Activated T-cell treated with anti-CD3 and anti-CD28 coated beads for 24 hours (primary cell): ENCODE data around the gene ERCC4.
"Not testable (repeated sequence)": the region's sequence is repeated elsewhere in the genome, so short reads cannot be mapped to it uniquely, and the experiment has no call there.

ENCODE experiments used
- DNase-seq: peaks from one replicate; pipeline ENCODE4 v3.0.0-alpha.2; 2020; ENCODE audit warnings: low read depth

The ERCC4 gene

DNA sequence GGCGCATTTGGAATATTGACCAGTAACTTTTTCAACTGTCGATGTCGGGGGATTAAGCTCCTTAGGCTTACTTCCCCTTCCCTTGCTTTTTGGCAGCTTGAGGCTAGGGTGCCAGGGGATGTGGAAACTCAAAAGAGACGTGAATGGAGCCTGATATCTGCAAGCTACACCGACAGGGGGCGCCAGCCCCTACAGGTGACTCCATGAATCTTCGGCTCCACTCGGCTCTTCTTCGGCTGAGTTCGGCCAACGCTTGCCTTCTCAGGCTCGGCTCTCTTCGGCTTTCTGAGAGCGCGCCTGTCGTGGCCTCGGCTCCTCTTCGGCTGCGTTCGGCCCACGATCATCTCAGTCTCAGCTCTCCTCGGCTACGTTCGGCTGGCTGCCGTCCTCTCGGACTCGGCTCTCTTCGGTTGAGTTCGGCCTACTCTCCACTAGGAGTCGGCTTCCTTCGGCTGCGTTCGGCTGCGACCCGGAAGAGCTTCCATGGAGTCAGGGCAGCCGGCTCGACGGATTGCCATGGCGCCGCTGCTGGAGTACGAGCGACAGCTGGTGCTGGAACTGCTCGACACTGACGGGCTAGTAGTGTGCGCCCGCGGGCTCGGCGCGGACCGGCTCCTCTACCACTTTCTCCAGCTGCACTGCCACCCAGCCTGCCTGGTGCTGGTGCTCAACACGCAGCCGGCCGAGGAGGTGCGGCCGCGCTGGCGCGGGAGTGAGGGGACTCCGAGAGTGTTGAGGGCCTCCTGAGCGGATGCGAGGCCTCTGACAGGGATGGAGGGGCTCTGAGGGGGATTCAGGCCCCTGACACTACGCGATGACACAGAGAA lies at the start of gene ERCC4:
Gene ERCC4, plus strand, starts transcription at position 472 of the 827 bp plus-strand sequence. Its CDS starts 12 bp downstream, at position 484.
- peak; percentile 99 for DNase-seq

DNA sequence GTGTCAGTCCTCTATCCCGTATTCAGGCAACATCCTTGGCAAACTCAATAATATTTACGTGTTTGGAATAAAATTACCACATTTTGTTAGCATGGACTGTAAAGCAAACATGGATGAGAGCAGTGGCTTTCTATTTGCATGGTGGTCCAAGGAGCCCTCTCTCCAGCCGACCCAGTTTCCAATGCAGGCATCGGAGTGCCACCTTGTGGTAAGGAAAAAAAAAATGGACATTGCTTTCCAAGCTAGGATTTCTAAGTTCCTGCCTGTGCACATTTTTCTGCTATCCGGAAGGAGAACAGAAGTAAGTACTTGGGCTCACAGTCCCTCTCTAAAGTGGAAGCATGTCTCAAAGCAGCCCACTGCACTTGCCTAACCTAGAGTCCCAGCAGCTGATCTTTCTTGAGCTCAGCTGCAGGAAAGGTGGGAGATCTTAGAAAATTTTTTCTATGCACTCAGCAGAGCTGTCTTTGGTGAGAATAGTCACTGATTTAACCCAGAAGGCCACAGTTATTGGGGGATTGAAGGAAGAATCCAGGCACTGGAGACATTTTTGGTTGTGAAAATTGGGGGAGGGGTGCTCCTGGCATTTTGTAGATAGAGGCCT lies 46.0 kb upstream of the ERCC4 start:
- DNase-seq = no peak

- DNase-seq = no peak
Measured at GRCh38 chr16:13875614-13876284, 44.2 kb upstream of the ERCC4 start.

- no peak for DNase-seq
Measured at GRCh38 chr16:13883276-13883675, 36.7 kb upstream of the ERCC4 start.

GRCh38 chr16:13883881-13884280 lies 36.1 kb upstream of the ERCC4 start:
- DNase-seq = no peak

- no peak for DNase-seq
Measured at GRCh38 chr16:13885700-13886099, 34.3 kb upstream of the ERCC4 start.

DNA sequence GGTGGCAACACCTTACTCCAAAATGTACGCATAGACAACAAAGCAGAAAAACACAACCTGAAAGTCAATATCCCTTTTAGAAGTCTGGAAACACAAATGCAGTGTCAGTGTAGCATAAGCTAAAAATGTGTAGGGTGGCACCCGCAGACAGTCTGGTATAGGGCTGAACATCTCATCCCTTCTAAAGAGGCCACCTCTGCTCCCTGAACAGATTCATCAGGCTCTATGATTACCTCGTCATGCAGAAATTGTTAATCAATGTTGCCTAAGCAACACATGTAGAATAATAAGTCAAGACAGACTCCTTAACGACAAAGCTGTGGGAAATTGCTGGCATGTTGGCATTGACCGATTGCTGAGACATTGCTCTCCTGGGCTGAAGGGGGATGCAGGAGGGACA lies 33.3 kb upstream of the ERCC4 start:
- no peak for DNase-seq

- not testable (repeated sequence) for DNase-seq
Measured at GRCh38 chr16:13889323-13889722, 30.6 kb upstream of the ERCC4 start.

GRCh38 chr16:13892301-13892700 lies 27.7 kb upstream of the ERCC4 start:
- no peak for DNase-seq

DNA sequence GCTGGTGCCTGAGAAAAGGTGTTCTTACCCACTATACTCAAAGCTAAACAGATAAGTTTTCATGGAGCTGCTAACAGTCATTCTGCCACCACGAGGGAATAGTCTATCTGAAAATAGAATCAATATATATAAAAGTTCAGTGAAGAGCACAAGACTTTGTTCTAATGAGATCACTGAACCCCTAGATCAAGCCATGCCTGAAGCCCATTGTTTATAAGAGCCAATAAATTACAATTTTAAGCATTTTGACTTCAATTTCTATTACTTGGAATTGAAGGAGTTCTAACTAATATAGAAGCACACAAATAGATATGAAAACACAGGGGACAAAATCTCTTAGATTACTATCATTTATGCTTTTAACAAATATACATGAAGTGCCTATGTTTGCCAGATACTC lies 24.4 kb upstream of the ERCC4 start:
- DNase-seq = no peak

GRCh38 chr16:13896543-13897182 lies 23.3 kb upstream of the ERCC4 start:
- no peak for DNase-seq

GRCh38 chr16:13897806-13898205 lies 22.1 kb upstream of the ERCC4 start:
- DNase-seq = no peak

DNA sequence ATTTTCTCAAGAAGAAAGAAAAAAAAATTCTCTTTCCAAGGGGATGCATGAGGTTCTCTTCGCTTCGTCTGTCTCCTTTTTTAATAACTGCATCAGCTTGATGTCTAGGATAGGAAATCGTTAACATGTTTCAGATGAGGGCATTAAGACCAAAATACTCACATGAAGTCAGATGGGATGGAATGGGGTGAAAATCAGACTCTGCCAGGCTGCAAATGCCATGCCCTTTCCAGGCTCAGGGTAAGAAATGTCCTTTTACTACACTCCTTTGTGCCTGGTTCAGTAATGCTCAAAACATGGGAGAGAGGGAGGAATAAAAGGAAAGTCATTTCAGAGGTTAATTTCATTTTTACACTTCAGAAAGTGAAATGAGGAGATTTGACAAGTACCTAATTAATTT lies 21.7 kb upstream of the ERCC4 start:
- no peak for DNase-seq

DNA sequence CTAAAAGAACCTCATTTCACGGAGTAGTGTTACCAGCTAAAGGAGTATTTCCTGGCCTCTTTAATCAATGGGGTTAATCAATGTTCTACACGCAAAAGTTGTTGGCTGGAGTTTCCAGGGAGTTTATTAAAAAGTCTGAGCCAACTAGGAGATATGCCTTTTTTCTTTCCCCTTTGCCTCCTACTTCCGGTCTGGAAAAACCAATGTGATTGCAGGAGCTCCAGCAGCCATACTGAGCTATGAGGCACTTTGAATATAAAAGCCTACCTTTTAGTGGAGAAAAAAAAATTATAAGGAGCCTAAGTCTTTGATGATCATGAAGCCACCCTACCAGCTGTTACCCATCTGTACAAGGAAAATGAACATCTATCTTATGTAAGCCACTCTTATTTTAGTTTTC lies 17.9 kb upstream of the ERCC4 start:
- no peak for DNase-seq

DNA sequence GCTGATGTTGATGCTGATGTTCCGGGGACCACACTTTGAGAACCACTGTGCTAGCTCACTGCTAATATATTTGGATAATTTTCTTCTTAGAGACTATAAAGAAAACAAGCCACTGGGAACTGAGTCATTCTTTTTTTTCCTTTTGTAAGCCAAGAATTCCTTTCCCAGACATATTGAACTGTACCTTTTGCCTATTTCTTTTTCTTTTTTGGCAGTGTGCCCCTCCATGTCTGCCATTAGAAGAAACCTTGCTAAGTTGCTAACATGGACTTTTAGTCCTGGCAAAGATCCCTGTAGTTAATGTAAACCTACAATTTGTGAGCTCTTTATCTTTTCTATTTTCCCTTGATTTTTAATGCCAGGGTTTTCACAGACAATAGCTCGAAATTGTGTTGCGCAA lies 17.3 kb upstream of the ERCC4 start:
- no peak for DNase-seq

DNA sequence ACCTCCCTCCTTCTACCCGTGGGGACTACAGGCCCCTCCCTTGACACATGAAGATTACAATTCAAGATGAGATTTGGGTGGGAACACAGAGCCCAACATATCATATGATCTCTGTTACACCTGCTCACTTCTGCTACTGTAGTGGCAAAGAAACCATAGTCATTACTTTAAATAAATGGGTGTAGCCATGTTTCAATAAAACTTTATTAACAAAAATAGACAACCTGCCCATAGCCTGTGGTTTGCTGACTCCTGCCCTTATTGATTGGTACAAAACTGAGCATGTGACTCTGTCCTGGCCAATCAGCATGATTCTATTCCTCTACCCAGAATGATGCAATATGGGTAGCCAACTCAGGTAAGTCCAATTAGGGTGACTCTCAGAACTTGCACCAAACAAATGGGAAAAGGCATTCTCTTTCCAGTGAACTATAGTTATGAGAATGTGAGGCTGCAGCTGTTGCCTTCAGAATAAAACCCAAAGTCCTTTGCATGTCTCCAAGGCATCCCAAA lies 15.7 kb upstream of the ERCC4 start:
- no peak for DNase-seq

- DNase-seq = not testable (repeated sequence)
Measured at GRCh38 chr16:13904822-13905221, 15.1 kb upstream of the ERCC4 start.

DNA sequence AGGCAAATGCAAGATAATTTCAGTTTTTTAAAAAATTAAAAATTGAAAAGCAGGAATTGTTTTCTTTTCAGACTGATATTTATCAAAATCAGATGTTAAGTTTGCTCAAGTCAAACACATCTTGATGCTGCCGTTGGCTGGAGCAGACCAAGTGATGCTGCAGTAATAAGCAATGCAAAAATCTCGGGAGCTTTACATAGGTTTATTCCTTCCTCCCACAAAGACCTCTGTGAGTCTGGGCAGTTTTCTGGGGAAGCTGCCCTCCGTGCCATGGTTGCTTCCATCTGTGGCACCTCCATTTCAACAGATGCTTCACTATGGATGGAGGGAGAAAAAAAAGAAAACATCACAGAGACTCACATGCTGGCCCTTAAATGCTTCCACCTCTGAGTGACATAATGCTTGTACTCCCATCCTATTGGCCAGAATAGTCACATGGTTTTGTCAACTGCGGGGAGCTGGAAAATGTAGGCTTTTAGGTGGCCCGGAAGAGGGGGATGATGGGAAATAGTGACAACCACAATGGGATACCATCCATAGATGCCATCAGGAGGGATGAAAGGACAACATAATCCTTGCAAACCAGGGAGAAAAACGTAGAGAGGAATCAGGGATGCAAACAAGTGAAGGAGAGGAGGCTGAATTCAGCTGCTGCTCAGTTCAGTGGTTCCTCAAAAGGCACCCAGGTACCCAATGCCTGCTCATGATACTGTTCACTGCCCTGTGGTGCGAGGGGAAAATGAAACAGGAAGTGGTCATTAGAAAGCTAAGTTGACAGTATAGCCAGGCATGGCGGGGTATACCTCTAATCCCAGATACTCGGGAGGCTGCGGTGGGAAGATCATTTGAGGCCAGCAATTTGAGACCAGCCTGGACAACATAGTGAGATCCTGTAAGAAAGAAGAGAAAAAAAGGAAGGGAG lies 13.5 kb upstream of the ERCC4 start:
- DNase-seq = no peak

GRCh38 chr16:13907431-13907830 lies 12.5 kb upstream of the ERCC4 start:
- DNase-seq = no peak

DNA sequence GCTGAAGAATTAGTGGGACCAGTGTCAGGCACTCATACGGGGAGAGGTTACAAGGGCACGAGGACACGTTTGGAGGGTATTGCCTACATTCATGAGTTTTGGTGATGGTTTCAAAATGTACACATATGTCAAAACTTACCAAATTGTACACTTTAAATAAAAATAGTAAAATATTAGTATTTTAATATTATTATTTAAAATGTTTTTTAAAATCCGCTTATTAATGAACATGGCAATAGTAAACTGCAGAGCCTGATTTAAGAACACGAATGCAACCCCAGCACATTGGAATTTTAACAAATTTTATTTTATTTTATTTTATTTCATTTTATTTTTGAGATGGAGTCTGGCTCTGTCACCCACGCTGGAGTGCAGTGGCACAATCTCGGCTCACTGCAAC lies 10.9 kb upstream of the ERCC4 start:
- no peak for DNase-seq

DNA sequence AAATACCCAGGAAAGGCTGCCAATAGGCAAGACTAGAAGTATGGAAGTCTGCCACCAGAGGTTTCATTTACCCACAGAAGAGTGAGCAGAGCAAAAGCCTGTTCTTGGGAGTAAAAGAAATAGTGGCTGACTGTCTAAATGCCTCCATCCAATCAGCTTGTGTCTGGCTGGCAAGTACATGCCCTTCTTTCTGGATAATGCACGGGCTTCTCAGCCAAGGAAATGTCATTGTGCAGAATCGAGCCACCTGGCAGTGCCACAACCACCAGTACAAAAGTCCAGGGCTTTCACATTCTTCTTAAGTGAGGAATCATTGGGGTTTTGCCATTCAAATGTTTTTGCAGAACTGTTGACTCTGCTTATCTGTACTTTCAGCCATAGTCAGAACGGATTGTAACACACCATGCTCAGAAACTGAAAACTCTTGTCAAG lies 10.1 kb upstream of the ERCC4 start:
- DNase-seq = no peak
